HL-60 (cell line): ENCODE measurements around the gene DNAJC2.

Source experiments
- DNase-seq, 2 experiments: peaks; one replicate each; pipeline ENCODE4 v3.0.0-alpha.2; 2010 to 2020; ENCODE audit warnings: low read depth in 1 of 2, low spot score in 1 of 2
- H3K27ac ChIP-seq: fragments of 250-450 bp; sonication (Bioruptor Pico); replicated peaks from 2 replicates; pipeline ENCODE4 v1.5.1; 2020; ENCODE audit warnings: mild to moderate bottlenecking, moderate library complexity
- H3K27me3 ChIP-seq: fragments of 250-450 bp; sonication (Bioruptor Pico); 2 replicates; pipeline ENCODE4 v1.5.1; 2021; ENCODE audit warnings: mild to moderate bottlenecking, moderate library complexity; ENCODE audit not compliant: insufficient read depth, poor library complexity, severe bottlenecking
- H3K4me3 ChIP-seq: replicated peaks from 2 replicates; pipeline ENCODE4 v1.5.1; 2011; ENCODE audit warnings: mild to moderate bottlenecking, control low read depth, low read length; ENCODE audit not compliant: insufficient read depth
- GABPA ChIP-seq: IDR thresholded peaks from 2 replicates; pipeline ENCODE4 v1.6.1; 2012; ENCODE audit warnings: low read depth
- POLR2AphosphoS5 ChIP-seq: IDR thresholded peaks from 2 replicates; pipeline ENCODE4 v1.6.1; 2012; ENCODE audit warnings: low read depth
- SPI1 ChIP-seq: IDR thresholded peaks from 2 replicates; pipeline ENCODE4 v1.6.1; 2012; ENCODE audit warnings: low read depth, mild to moderate bottlenecking, borderline replicate concordance
- TF ChIP-seq, protein P1 (sequence below): IDR thresholded peaks from one replicate; pipeline ENCODE4 v1.5.1; 2011; ENCODE audit warnings: low read length, control low read depth, inconsistent platforms; ENCODE audit not compliant: insufficient read depth
- TF ChIP-seq, protein P2 (sequence below): IDR thresholded peaks from 2 replicates; pipeline ENCODE4 v1.6.1; 2012; ENCODE audit warnings: low read depth; ENCODE audit not compliant: insufficient replicate concordance

DNAJC2 gene

DNA sequence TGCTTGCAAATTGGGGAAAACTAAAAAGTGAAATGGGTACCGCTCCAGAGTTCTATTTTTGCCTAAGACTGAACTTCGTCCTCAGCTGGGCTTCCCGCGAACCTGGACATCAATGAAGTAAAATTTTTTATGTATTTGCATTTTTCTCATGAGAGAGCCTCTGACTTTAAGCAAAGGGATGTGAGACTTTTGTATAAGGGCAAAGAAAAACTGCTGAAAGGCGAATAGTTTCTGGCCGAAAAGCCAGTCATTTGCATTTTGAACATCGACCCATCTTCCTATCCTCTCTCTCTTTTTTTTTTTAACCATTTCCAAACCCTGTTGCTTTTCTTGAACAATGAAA is 46.8 kb downstream of the DNAJC2 start:
- TF ChIP-seq POLR2AphosphoS5 (no peak), GABPA (no peak), SPI1 (no peak)
- TF ChIP-seq, protein P1, sequence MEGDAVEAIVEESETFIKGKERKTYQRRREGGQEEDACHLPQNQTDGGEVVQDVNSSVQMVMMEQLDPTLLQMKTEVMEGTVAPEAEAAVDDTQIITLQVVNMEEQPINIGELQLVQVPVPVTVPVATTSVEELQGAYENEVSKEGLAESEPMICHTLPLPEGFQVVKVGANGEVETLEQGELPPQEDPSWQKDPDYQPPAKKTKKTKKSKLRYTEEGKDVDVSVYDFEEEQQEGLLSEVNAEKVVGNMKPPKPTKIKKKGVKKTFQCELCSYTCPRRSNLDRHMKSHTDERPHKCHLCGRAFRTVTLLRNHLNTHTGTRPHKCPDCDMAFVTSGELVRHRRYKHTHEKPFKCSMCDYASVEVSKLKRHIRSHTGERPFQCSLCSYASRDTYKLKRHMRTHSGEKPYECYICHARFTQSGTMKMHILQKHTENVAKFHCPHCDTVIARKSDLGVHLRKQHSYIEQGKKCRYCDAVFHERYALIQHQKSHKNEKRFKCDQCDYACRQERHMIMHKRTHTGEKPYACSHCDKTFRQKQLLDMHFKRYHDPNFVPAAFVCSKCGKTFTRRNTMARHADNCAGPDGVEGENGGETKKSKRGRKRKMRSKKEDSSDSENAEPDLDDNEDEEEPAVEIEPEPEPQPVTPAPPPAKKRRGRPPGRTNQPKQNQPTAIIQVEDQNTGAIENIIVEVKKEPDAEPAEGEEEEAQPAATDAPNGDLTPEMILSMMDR, result no peak
- TF ChIP-seq, protein P2, sequence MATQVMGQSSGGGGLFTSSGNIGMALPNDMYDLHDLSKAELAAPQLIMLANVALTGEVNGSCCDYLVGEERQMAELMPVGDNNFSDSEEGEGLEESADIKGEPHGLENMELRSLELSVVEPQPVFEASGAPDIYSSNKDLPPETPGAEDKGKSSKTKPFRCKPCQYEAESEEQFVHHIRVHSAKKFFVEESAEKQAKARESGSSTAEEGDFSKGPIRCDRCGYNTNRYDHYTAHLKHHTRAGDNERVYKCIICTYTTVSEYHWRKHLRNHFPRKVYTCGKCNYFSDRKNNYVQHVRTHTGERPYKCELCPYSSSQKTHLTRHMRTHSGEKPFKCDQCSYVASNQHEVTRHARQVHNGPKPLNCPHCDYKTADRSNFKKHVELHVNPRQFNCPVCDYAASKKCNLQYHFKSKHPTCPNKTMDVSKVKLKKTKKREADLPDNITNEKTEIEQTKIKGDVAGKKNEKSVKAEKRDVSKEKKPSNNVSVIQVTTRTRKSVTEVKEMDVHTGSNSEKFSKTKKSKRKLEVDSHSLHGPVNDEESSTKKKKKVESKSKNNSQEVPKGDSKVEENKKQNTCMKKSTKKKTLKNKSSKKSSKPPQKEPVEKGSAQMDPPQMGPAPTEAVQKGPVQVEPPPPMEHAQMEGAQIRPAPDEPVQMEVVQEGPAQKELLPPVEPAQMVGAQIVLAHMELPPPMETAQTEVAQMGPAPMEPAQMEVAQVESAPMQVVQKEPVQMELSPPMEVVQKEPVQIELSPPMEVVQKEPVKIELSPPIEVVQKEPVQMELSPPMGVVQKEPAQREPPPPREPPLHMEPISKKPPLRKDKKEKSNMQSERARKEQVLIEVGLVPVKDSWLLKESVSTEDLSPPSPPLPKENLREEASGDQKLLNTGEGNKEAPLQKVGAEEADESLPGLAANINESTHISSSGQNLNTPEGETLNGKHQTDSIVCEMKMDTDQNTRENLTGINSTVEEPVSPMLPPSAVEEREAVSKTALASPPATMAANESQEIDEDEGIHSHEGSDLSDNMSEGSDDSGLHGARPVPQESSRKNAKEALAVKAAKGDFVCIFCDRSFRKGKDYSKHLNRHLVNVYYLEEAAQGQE, result no peak
- no peak for DNase-seq
- Histone ChIP-seq H3K27ac (peak overlapping the region; percentile 81), H3K27me3 (no peaks in the 10 kb centered on the region), H3K4me3 (peak overlapping the region; percentile 87)

DNA sequence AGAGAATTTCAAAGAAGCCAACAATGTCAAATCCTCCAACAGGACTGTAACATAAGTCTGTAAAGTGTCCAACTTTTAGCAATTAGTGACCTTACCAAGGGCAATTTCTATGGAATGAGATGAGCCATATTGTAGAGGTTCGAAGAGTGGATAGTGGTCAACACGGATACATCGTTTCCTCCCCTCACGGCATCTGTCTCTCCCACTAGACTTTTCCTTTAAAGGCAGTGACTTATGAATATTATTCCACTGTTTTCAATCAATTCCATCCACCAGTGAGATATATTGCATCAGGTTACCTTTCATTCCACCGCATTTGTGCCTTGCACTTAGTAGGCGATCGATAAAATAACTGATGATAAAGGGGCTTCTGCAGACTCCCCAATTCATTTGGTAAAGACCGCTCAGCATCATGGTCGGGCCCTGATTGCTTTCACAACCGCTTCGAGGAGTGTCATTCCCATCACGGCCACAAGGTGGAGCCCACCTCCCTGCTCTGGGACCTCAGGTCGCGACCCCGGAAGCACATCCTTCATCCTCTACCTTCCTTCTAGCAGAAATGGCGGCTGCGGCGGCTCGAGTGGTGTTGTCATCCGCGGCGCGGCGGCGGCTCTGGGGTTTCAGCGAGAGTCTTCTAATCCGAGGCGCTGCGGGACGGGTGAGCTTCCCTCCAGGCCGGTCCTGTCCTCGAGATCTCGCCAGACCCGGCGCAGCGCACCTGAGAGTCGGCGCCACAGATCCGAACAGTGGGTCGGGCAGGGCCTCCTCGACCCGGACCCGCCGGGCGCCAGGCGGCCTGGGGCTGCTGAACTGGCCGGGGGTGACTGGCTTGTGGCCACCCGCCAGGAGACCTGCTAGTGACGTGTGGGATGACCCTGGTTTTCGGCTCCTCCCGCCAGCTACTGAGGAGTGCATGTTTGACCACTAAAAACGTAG is 47.4 kb downstream of the DNAJC2 start, which contains the start of gene PMPCB:
PMPCB (plus strand) TSS at position 535 of the 936 bp plus-strand sequence; CDS start at position 560, 25 bp downstream.
- Histone ChIP-seq H3K27ac (peak within 1 kb of the TSS; percentile 81), H3K4me3 (peak within 1 kb of the TSS; percentile 87)

DNA sequence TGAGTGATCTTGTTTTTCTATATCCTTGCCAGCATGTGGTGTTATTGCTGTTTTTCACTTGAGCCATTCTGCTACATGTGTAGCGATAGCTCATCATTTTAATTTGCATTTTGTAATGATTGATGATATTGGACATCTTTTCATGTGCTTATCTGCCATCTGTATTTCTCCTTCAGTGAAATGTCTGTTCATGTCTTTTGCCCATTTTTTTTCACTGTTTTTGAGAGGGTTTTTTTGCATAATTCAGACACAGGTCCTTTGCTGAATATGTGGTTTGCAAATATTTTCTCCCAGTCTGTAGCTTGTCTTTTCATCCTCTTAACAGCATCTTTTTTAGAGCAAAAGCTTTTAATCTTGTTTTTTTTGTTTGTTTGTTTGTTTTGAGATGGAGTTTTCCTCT is 51.0 kb downstream of the DNAJC2 start:
- no peak overlapping the region for H3K4me3 ChIP-seq
- no peak for DNase-seq
- no peaks in the 10 kb centered on the region for H3K27me3 ChIP-seq
- H3K27ac ChIP-seq, result no peak overlapping the region
- TF ChIP-seq, protein P2, result no peak
- TF ChIP-seq, protein P1, result no peak
- TF ChIP-seq POLR2AphosphoS5 (no peak), SPI1 (no peak), GABPA (no peak)

More for the DNA sequence above, 47.4 kb downstream of the DNAJC2 start, which contains the start of gene PMPCB:
- peak; percentile 77 for TF ChIP-seq POLR2AphosphoS5
- TF ChIP-seq, protein P2, result no peak
- peak; percentile 88 for TF ChIP-seq GABPA
- TF ChIP-seq SPI1, result no peak
- TF ChIP-seq, protein P1, result peak; percentile 92
- no peaks in the 10 kb centered on the region for H3K27me3 ChIP-seq
- peak; percentile 78 to 95 for DNase-seq
